Skin epidermis (tissue), 12 donors: ENCODE results near the gene ACTRT2.

ENCODE experiments used
- H3K27ac ChIP-seq, 21 experiments: fragments of 200-600 bp; sonication (generic) in 11 of 21; one replicate each; pipeline ENCODE4 v1.5.0; 2020; ENCODE audit warnings: mild to moderate bottlenecking in 3 of 21, inconsistent platforms in 2 of 21, moderate library complexity in 2 of 21
- H3K4me3 ChIP-seq, 7 experiments: fragments of 200-600 bp; sonication (generic) in 2 of 7; one replicate each; pipeline ENCODE4 v1.5.0; 2020; ENCODE audit warnings: inconsistent platforms in 2 of 7, mild to moderate bottlenecking in 2 of 7, moderate library complexity in 1 of 7

ACTRT2 gene

DNA sequence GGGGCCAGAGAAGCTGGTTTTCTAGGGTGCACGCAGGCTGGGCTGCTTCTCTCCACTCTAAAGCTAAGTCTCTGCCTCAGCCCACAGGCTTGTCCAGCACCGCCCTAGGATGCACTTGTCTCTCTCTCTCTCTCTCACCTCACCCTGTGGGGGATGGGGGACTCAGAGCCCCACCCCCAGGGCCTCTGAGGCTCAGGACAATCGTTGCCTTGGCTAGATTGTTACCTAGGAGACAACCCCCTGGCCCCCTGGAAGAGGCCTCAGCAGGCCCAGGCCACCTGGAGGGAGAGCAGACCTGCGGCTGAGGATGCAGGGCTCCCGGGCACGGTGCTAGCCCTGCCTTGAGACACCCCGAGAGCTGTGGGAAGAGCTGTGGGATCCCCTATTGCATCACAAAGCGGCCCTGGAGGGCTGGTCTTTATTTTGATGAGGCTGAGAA lies at the start of gene ACTRT2:
Gene ACTRT2 (plus strand): TSS at position 235 of the 439 bp plus-strand sequence. CDS start 220 bp downstream, outside the sequence.
- Histone ChIP-seq H3K4me3 (no peak within 1 kb of the TSS), H3K27ac (no peak within 1 kb of the TSS)

DNA sequence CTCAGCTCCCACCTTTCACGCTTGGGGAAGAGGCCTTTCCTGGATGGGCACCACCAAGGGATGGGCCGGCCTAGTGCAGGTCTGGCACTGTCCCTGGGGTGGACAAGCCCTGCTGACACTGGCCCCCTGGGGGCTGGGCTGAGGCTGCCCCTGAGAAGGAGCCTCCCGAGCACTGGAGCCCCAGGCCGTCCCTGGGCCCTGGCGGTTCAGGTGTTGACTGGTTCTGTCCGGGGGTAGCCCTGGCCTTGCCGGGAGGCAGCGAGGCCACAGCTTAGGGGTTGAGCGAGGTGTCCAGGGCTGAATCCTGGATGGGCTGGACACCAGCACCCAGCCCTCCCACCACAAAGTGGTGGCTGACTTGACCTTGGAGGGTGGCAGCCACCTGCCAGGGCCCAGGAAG lies 49.7 kb upstream of the ACTRT2 start:
- no peak overlapping the region for H3K4me3 ChIP-seq
- H3K27ac ChIP-seq = no peak overlapping the region

DNA sequence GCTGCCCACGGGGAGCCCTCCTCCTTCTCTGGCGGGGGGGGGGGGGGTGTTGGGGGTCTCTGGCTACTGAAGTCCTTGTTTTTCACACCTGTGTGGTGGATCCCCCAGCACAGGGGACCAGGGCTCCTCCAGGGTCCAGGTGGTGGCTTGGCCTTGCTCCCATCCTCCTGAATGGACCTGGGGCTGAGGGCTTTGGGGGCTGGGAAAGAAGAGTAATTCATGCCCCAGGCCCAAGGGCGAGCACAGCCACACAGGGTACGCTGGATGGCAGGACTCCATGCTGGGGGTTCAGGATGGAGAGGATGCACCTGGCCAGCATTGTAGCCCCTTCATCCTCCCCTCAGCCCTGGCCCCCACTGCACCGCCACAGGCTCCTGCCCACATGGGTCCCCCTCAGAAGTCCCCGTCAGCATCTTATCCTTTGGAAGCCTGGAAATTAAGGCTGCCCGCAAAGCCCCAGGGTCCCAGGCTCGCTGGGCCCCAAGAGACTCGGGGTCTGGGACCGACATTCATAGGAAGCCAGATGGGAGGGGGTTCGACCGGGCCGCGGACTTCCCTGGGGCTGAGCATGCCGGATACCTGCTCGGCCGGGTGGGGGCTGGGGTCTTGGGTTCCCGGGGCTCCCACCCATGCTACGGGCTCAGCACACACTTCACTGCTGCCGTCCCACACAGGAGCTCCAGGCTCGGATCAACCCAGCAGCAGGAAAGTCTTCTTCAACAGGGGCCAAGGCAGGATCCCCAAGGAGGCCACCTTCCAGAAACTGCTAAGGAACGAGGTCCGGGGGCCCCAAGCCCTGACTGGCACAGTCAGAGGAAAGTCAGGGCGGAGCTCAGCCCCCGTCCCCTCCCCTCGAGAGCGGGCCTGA lies 49.0 kb upstream of the ACTRT2 start:
- no peak overlapping the region for H3K27ac ChIP-seq
- no peak overlapping the region for H3K4me3 ChIP-seq

DNA sequence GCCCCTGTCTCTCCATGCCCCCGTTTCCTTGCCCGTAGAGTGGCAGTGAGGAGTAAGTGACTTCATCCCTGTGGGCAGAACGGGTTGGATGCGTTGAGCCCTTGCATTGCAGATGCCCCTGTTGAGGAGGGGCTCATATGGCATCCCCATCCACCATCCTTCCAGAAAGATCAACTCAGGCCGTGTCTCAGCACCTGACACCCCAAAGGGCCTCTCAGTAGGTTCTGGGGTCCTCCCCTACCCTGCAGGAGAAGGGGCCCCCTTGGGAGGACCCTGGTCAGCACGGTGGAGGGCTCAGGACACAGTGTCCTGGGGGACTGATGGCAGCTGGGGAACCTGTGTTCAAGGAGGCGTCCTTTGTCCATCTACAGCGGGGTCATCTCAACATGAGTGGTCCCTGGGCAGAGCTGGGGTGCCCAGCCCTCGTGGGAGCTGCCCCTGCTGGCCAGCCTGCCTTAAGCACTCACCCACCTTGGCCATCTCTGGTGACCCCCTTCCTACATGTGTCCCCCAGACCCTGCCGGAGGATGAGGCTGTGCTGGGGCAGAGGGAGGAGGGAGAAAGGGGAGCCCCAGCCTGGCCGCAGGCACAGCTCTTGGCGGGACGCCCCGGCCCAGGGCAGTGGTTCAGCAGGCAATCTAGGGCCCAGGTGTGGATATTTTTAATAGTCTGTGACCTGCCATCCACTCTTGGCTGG lies 48.2 kb upstream of the ACTRT2 start:
- Histone ChIP-seq H3K27ac (no peak overlapping the region), H3K4me3 (no peak overlapping the region)

DNA sequence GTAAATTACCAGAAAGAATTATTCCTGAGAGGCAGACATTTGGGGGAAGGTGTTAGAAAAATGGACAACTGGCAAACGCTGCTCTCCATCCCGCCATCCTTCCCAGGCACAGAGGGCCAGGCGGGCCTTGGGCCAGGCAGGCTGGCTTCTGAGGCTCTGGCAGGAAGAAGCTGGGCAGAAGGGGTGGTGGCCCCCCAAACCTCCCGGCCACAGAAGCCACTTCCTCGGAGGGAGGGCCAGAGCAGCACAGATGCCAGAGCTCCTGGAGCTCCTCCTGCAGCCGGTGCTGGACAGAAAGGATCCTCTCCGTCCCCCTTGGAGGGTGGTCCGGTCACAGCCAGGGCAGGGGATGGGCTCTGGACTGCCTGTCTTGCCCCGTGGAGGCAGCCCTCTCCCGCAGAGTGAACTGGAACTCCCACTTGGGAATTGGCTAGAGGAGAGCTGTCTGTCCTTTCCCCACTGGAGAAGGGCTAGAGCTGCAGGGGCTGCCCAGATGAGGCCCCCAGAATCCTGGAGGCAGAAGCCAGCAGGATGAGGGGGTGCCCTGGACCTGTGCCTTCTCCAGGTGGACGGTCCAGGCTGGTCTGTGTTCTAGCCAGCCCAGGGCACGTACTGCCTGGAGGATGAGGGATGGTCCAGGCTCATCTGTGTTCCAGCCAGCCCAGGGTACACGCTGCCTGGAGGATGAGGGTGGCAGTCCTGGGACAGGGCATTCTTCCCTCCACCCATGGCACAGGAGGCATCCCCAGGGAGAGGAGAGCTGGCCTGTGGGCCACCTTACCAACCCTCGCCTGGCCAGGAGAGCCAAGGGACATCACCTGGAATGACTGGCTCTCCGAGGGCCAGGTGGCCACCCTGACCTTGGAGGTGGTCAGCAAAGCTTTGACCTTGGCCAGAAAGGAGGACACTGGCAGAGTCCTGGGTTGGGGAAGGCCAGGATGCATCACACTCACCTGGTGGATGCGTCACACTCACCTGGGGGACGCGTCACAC lies 47.4 kb upstream of the ACTRT2 start:
- Histone ChIP-seq H3K27ac (no peak overlapping the region), H3K4me3 (no peak overlapping the region)

DNA sequence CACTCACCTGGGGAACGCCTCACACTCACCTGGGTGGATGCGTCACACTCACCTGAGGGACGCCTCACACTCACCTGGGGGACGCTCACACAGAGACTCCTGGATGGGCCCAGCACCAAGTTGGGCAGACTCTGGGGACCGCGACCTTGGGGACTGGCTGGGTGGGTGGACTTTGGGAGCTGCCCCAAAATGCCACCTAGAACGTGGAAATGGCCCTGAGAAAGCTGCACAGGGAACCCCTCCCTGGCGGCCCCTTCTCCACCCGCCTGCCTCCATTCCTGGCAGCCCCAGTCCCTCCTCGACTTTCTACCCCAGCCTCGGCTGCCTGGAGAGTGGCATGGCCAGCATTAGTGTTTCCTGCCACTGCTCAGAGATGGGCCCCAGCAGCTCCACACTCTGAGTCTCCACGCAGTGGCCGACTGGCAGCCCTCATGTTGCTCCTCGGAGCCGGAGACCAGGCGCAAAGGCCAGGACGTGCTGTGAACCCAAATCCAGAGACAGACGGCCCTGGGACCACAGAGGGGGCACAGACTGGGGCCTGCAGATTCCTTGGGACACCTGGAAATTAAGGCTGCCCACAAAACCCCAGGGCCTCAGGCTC lies 46.5 kb upstream of the ACTRT2 start:
- no peak overlapping the region for H3K4me3 ChIP-seq
- H3K27ac ChIP-seq = no peak overlapping the region

DNA sequence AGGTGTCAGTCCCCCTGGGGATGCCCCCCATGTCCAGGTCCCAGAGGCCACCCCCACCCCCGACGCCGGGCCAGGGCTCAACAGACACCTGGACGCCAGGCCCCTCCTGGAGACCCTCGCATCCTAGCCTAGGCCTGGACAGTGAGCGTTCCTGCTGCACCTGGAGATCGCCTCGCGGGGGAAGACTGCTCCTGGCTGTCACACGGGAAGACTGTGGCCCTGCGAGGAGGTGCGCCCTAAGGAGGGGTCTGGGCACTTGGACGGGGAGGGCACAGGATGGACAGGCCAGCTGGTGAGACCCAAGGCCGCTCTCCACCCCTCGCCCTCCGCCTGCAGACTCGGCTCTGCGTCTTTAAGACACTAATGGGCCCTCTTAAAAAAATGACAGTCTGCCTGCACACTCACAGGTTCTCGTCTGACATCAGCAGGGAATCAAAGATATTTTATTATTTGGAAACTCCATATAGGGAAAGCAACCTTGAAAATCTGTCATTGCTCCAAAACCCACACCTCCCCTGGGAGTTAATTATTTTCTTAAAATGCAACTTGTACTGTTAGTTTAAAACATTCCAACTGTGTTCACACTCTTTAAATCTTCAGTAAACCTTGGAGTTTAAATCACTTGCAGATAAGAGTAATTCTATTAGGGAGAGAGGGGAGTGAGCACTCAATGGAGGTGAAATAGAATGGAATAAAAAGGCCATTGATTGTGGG lies 45.6 kb upstream of the ACTRT2 start:
- H3K27ac ChIP-seq = no peak overlapping the region
- H3K4me3 ChIP-seq = no peak overlapping the region

GRCh38 chr1:2976180-2976562 lies 45.1 kb upstream of the ACTRT2 start:
- no peak overlapping the region for H3K4me3 ChIP-seq
- H3K27ac ChIP-seq = no peak overlapping the region

GRCh38 chr1:2977886-2978611 lies 43.2 kb upstream of the ACTRT2 start:
- Histone ChIP-seq H3K27ac (no peak overlapping the region), H3K4me3 (no peak overlapping the region)

DNA sequence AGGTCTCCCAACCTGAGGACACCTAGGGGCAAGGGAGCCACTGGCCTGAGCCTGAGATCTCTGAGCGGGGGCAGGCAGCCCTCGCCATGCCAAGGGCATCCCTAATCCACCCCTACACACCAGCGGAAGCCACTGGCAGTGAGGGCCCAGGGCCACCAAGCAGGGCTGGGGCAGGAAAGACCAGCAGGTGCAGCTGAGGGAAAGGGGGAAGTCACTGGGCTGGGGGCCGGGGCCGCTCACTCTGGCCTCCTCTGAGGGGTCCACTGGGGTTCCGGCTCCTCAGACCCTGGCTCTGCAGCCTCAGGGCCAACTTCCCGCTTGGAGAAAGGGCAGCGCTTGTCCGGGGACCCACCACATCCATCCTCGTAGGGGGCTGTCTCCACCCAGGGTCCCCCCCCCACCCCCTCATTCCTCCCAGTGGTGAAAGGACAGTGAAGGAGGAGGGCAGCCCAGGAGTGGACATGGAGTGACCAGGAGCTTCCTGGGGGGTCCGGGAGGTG lies 42.5 kb upstream of the ACTRT2 start:
- no peak overlapping the region for H3K4me3 ChIP-seq

GRCh38 chr1:2979191-2980072 lies 41.8 kb upstream of the ACTRT2 start:
- Histone ChIP-seq H3K27ac (no peak overlapping the region), H3K4me3 (no peak overlapping the region)

More for the DNA sequence above, 42.5 kb upstream of the ACTRT2 start:
- no peak overlapping the region for H3K27ac ChIP-seq

GRCh38 chr1:2980073-2980791 lies 41.0 kb upstream of the ACTRT2 start:
- Histone ChIP-seq H3K27ac (no peak overlapping the region), H3K4me3 (no peak overlapping the region)

DNA sequence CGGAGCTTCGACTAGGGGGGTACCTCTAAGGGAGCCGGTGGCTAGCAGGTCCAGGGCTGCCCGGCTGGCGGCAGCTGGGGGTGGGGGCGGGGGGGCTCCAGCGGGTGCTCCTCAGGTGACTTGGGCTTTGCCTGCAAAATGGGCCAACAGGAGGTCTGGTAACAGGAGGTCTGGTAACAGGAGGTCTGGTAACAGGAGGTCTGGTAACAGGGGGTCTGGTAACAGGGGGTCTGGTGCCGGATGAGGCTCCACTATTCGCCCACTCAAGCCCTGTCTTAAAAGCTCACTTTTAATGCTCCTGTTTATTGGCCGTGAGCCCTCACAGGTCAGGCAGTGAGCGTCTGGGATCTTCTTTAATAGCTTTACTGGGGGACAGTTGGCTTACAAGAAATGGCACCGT lies 40.4 kb upstream of the ACTRT2 start:
- Histone ChIP-seq H3K4me3 (no peak overlapping the region), H3K27ac (no peak overlapping the region)

- no peak overlapping the region for H3K4me3 ChIP-seq
Observed at GRCh38 chr1:2981388-2981787, 39.9 kb upstream of the ACTRT2 start.

DNA sequence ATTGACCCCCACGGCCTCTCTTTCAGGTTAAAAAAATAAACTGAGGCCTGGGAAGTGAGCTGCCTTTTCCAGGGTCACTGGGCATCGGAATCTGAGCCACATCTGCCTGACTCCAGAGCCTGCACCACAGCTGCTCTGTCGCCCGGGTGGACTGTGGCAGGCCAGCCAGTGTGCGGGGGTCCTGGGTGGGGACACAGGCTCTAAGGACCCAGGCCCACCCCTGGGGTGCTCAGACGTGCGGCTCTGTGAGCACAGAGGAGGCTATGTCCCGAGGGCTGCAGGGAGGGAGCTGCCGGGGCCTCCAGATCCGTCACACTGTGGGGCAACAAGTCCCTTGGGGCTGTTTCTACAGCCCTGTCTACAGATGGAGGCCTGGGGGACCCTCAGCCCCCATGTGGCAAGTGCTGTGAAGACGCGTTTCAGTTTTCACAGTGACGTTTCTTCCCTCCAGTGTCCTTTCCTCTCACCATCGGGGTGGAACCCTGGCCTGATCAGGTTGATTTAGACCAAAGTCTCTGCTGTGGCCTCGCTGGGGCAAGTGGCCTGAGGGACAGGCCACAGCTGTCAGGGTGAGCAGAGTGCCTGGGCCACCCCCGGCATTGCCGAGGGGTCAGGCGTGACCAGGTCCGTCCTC lies 39.2 kb upstream of the ACTRT2 start:
- H3K4me3 ChIP-seq = no peak overlapping the region
- H3K27ac ChIP-seq = no peak overlapping the region

More at GRCh38 chr1:2981388-2981787, 39.9 kb upstream of the ACTRT2 start:
- no peak overlapping the region for H3K27ac ChIP-seq
